Right ventricle myocardium inferior (tissue), 1 donor: ENCODE measurements around the gene CLDN19. TPM values are rescaled to one million over a fixed set of nuclear protein-coding genes. Genes with fewer than 3 reads are reported as not detected.
"Not testable (repeated sequence)": the region's sequence is repeated elsewhere in the genome, so short reads cannot be mapped to it uniquely, and the experiment has no call there.

Source experiments
- ATAC-seq: fragments of 200-7000 bp; cut with Tn5 transposase; one replicate; pipeline ENCODE4 v1.9.1; 2020; ENCODE audit warnings: mild to moderate bottlenecking, moderate library complexity
- DNase-seq: peaks from one replicate; pipeline ENCODE4 v3.0.0; 2021; ENCODE audit errors: missing footprints
- intact Hi-C: fragments of 100-400 bp; cut with DNase I; formaldehyde crosslinking; loops from one replicate; pipeline ENCODE4 v1.11.0; 2022
- total RNA-seq: library from RNA; stranded (reverse); fragmentation: NEBNext Ultra II Directional; extraction: Animal tissue kit (Norgen Biotek cat#: 25700); gene quantifications from one replicate; pipeline ENCODE4 v1.2.1, GENCODE V29; 2021
- donor health status: DM: no; HTN: yes; CAD: no; lungs with severe emphysema.

CLDN19 gene
- total RNA-seq, 1 donor from 2014 or later: not detected

- no peak for DNase-seq
- intact Hi-C loops: no loop called here
- ATAC-seq: no peak
Measured at GRCh38 chr1:42765269-42765668, 25.2 kb upstream of the CLDN19 start.

- intact Hi-C loops: no loop called here
- ATAC-seq: no peak
Measured at GRCh38 chr1:42762269-42762668, 22.2 kb upstream of the CLDN19 start.

GRCh38 chr1:42761567-42761966 lies 21.5 kb upstream of the CLDN19 start:
- ATAC-seq (no peak), DNase-seq (no peak)
- intact Hi-C loops: no loop called here

More at GRCh38 chr1:42762269-42762668, 22.2 kb upstream of the CLDN19 start:
- DNase-seq: no peak

- DNase-seq: no peak
- intact Hi-C loops: no loop called here
Measured at GRCh38 chr1:42759114-42759513, 19.1 kb upstream of the CLDN19 start.

GRCh38 chr1:42758641-42759040 lies 18.6 kb upstream of the CLDN19 start:
- no peak for DNase-seq
- ATAC-seq: no peak
- intact Hi-C loops: no loop called here

More at GRCh38 chr1:42759114-42759513, 19.1 kb upstream of the CLDN19 start:
- ATAC-seq: no peak

GRCh38 chr1:42757892-42758275 lies 17.8 kb upstream of the CLDN19 start:
- intact Hi-C loops: no loop called here
- no peak for DNase-seq
- ATAC-seq: no peak

- intact Hi-C loops: no loop called here
- DNase-seq: no peak
- ATAC-seq: no peak
Measured at GRCh38 chr1:42756956-42757891, 17.2 kb upstream of the CLDN19 start.

GRCh38 chr1:42753070-42753469 lies 13.0 kb upstream of the CLDN19 start:
- DNase-seq (no peak), ATAC-seq (no peak)
- intact Hi-C loops: no loop called here

GRCh38 chr1:42752284-42752683 lies 12.2 kb upstream of the CLDN19 start:
- intact Hi-C loops: no loop called here
- no peak for DNase-seq
- no peak for ATAC-seq

- ATAC-seq, DNase-seq, intact Hi-C loops: not testable (repeated sequence)
Measured at GRCh38 chr1:42751511-42752070, 11.6 kb upstream of the CLDN19 start.

GRCh38 chr1:42750041-42750440 lies 10.0 kb upstream of the CLDN19 start:
- no peak for DNase-seq
- ATAC-seq: no peak
- intact Hi-C loops: no loop called here

- DNase-seq (no peak), ATAC-seq (no peak)
- intact Hi-C loops: loop anchor here (10.0 kb wide), 1 partner anchor 604 kb away; no protein-coding TSS in a partner anchor
Measured at GRCh38 chr1:42748461-42749410, 8.7 kb upstream of the CLDN19 start.

- intact Hi-C loops: loop anchor here (10.0 kb wide), 1 partner anchor 603 kb away; no protein-coding TSS in a partner anchor
- DNase-seq (no peak), ATAC-seq (no peak)
Measured at GRCh38 chr1:42748021-42748420, 8.0 kb upstream of the CLDN19 start.

- DNase-seq (no peak), ATAC-seq (peak; percentile 49)
- intact Hi-C loops: loop anchor here (2.0 to 10.0 kb wide), 2 partner anchors 170 to 602 kb away; no protein-coding TSS in a partner anchor
Measured at GRCh38 chr1:42747125-42747524, 7.1 kb upstream of the CLDN19 start.

- ATAC-seq: no peak
- DNase-seq: no peak
Measured at GRCh38 chr1:42746436-42747105, 6.5 kb upstream of the CLDN19 start.

GRCh38 chr1:42745851-42746250 lies 5.8 kb upstream of the CLDN19 start:
- intact Hi-C loops: loop anchor here (2.0 to 10.0 kb wide), 2 partner anchors 169 to 601 kb away; no protein-coding TSS in a partner anchor
- DNase-seq (no peak), ATAC-seq (no peak)

More at GRCh38 chr1:42746436-42747105, 6.5 kb upstream of the CLDN19 start:
- intact Hi-C loops: loop anchor here (2.0 to 10.0 kb wide), 2 partner anchors 170 to 602 kb away; no protein-coding TSS in a partner anchor

GRCh38 chr1:42744148-42744413 lies 4.0 kb upstream of the CLDN19 start:
- no peak for ATAC-seq
- no peak for DNase-seq
- intact Hi-C loops: loop anchor here (10.0 kb wide), 1 partner anchor 599 kb away; no protein-coding TSS in a partner anchor
